HG03460 (cell line): ENCODE results near the gene MUC5B.

Source experiments
- ATAC-seq: cut with Tn5 transposase; IDR thresholded peaks from one replicate; pipeline ENCODE4 v1.9.1; 2021; ENCODE audit not compliant: unreplicated experiment

MUC5B gene

GRCh38 chr11:1279674-1280055 lies 56.8 kb downstream of the MUC5B start:
- ATAC-seq: no peak

GRCh38 chr11:1280116-1281035 lies 57.5 kb downstream of the MUC5B start:
- no peak for ATAC-seq

- ATAC-seq: no peak
Observed at GRCh38 chr11:1281326-1281973, 58.6 kb downstream of the MUC5B start.

DNA sequence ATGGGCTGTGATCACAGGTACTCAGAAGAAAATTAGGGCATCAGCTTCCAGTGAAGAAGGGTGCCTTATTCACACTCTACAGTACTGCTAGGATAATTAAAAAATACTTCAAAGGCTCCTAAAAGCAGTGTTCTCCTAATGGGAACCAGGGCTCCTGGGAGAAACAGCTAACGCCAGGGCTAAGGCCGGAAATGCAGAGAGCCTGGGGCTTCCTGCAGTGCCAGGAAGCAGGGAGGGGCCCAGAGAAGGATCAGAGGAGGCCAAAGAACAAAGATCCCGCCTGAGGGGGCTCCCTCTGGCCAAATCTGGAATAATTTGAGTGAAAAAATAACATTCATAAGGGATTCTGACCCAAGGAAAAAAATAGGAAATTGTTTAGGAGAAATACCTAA lies 59.1 kb downstream of the MUC5B start:
- ATAC-seq: no peak

DNA sequence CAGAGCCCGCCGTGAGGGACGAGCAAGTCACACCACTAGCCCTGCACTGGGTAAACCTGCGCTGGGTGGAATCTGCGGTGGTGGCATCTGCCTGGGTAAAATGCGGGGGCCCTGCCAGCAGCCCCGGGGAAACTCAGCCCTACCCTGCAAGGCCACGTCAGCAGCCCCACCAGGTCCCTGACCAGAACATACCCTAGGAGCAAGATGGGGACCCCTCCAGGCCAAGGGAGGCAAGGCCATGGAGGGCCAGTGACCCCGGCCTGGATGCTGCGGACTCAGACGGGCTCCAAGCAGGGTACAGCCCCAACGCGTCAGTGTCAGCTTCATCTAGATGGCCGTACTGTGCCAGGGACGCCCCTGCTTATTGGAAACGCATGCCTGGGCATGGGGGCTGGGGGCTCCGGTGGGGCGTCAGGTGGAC lies 60.2 kb downstream of the MUC5B start:
- ATAC-seq: no peak

DNA sequence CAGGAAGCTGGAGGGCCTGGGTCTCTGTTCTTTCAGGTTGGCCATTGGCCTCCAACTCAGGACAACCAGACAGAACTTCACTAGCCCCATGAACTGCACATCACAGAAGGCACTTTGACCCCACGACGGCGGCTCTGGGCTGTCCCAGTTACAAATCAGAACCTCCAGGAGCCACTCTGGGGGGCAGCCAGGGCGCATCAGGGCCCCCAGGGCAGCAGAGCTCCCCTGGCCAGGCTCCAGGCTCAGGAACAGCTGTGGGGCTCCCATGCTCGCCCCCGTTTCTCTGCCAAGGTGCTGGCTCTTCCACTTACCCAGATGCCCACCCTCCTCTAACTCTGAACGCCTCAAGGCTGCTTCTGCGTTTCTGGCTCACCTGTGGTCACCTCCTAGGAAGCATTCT lies 61.0 kb downstream of the MUC5B start:
- ATAC-seq: no peak

DNA sequence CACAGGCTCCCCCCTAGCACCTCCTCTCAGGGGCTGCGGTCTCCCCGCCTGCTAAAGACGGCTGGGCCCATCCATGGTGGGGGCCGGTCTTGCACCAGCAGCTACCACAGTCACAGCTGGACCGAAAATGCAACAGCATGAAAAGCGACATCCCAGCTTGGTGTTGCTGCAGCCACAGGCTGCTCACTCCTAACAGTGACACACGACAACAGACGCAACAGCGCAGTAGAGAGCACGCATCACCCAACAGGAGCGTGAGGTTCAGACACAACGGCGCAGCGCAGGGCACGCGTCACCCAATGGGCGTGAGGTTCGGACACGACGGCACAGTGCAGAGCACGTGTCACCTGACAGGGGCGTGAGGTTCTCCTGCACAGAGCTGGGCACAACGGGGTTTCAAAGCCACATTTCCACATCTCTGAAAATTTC lies 62.5 kb downstream of the MUC5B start:
- ATAC-seq: no peak

DNA sequence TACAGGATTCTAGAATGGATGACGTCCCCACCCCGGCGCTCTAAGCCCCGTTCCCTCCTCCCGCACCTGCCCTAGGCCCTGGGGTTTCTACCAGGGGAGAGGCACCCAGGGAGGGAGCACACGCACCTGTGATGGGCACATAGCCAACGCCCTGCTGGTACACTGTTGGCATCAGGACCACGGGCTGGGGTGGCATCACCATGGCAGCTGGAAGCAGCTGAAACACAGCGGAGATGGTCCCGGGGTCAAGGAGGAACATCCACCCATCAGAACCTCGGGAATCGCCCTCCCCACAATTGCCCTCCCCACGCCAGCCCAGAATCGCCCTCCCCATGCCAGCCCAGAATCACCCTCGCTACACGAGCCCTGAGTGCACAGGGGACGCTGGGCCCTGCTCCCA lies 63.0 kb downstream of the MUC5B start:
- ATAC-seq: no peak

DNA sequence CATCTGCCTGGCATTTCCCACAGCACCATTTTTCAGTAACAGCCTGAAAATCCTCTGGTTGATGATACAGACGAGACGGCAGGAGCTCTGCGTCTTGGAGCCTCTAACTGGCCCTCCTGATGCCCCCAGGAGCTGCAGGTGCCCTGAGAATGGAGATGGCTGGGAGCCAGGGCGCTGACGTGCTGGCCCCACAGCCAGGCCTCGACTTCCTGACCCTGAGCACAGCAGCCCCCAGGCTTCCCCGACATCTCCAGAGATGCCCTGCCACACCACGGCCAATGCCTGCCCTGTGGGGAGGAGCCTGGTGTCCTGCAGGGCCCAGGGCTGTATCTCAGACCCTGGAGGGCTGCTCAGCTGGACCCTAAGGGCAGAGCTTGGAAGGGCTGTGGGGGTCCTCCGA lies 65.1 kb downstream of the MUC5B start:
- no peak for ATAC-seq

DNA sequence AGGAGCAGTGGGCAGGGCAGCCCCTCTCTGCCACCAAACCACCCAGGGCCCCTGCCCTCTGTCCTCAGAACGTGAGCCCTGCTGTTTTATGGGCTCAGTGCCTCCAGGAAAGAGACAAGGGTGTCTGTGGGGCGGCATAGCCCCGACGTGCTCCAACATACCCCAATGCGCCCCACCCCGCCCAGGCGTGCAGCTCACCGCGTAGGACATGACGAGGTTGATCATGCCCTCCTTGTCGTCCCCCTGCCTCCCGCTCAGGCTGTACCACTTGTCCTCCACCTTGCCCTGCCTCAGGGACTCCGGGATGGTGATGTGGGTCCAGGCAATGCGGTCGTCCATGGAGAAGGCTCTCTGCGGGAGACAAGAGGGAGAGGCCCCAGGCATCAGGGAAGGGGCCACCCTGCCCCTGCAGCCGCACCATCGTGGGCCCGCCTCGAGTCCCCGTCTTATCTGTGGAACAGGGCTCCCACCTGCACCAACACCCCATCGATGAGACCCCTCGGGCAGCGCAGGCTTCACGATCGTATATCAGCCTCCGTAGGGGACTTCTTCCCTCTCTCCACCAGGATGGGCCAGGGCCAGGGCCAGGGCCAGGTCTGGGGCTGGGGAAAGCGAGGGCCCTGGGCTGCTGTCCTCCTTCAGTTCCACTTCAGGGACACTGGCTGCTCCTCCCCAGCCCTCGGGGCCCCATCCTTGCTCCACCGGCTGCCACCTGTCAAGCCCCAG lies 65.7 kb downstream of the MUC5B start:
- ATAC-seq: no peak

DNA sequence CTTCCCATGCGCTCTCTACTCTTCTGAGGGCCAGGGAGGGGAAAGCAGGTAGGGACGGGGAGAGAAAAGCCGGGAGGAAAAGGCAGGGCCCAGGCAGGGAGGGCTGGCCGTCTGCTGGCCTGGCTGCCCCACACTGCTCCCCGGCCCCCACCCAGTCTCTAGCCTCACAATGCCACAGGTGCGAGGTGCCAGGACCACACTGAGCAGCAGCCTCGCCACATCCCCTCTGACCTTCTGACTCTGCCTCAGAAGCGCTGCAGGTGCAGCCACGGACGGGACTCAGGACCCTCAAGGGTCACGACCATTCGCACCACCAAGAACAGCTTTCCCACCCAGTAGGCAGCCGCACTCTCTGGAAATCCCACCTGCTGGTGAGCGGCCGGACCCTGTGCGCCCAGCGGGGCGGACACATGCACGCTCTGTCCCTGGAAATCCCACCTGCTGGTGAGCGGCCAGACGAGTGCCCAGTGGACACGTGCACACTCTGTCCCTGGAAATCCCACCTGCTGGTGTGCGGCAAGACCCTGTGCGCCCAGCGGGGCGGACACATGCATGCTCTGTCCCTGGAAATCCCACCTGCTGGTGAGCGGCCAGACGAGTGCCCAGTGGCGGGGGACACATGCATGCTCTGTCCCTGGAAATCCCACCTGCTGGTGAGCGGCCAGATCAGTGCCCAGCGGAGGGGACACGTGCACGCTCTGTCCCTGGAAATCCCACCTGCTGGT lies 66.5 kb downstream of the MUC5B start:
- no peak for ATAC-seq

- no peak for ATAC-seq
Observed at GRCh38 chr11:1290052-1291040, 67.5 kb downstream of the MUC5B start.

- no peak for ATAC-seq
Observed at GRCh38 chr11:1291295-1292017, 68.6 kb downstream of the MUC5B start.

- ATAC-seq: no peak
Observed at GRCh38 chr11:1292018-1292643, 69.3 kb downstream of the MUC5B start.

GRCh38 chr11:1292644-1293618 lies 70.1 kb downstream of the MUC5B start:
- ATAC-seq: no peak

GRCh38 chr11:1293619-1294015 lies 70.8 kb downstream of the MUC5B start:
- no peak for ATAC-seq

DNA sequence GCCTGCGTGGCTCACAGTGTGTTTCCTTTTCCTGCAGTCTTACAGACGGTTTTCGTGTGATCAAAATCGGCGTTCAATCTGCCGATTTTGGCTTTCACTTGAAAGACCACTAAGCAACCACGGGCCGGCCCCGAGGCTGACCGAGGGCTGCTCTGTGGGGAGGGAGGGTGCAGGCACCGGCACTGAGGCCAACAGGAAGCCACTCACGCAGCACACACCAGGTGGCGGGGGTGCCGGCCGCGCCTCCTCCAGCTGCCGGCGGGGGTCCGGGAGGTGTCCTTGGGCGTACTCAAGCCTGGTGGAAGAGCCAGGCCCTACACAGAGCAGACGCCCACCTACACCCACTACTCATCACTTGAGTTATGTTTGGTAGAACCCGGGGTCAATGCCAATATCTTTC lies 72.2 kb downstream of the MUC5B start:
- no peak for ATAC-seq

DNA sequence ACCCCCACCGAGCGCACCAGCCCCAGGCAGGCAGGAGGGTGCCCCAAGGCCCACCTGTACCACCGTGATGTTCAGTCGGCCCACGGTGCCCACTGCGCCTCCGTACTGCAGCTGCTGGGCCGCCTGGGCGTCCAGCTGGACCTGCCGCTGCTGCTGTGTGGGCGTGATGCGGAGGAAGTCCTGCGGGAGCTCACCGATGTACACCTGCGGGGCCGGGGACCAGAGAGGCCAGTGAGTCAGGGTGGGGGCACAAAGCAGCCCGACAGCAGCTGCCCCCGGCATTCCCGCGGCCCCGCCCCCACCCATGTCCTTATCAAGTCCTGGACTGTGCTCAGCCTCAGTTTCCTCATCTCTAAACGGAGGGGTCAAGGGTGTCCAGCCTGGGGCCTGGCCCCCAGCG lies 72.7 kb downstream of the MUC5B start:
- no peak for ATAC-seq
